Lower leg skin (tissue), 4 donors: Measurements from ENCODE around the gene CHD2. TPM values are rescaled to one million over a fixed set of nuclear protein-coding genes. Genes with fewer than 3 reads are reported as not detected.

ENCODE experiments used
- DNase-seq, 2 donors: peaks; one replicate each; pipeline ENCODE4 v3.0.0-alpha.2; 2019; ENCODE audit warnings: low spot score in 2 of 2
- H3K4me3 ChIP-seq: fragments of 200-600 bp; sonication (generic); 2 replicates; pipeline ENCODE4 v1.5.1; 2017; ENCODE audit warnings: mild to moderate bottlenecking, low read depth; ENCODE audit not compliant: poor library complexity, severe bottlenecking
- POLR2A ChIP-seq, 2 donors: fragments of 450-650 bp; IDR thresholded peaks; one replicate each; pipeline ENCODE4 v1.6.1; 2016 to 2017; ENCODE audit warnings: antibody characterized with exemption in 2 of 2, mild to moderate bottlenecking in 1 of 2, moderate library complexity in 1 of 2
- WGBS, 2 donors: methylation state at CpG; one replicate each; pipeline ENCODE4 v1.1.5; 2018; 5-methylcytosine and 5-hydroxymethylcytosine counted together
- intact Hi-C: fragments of 100-400 bp; cut with DNase I; formaldehyde crosslinking; loops from one replicate; pipeline ENCODE4 v1.15.0; 2023; ENCODE audit warnings: low total_unique reads
- total RNA-seq, 4 donors: library from RNA; depleted of rRNA; stranded (reverse); fragments of >200 nt; gene quantifications; one replicate each; pipeline ENCODE4 v1.1.0, GENCODE V29; 2016
- TF ChIP-seq, protein P1 (sequence below), 3 donors: fragments of 450-650 bp; IDR thresholded peaks; one replicate each; pipeline ENCODE4 v1.5.1; 2016; ENCODE audit warnings: antibody characterized with exemption in 3 of 3, mild to moderate bottlenecking in 3 of 3, moderate library complexity in 2 of 3

The CHD2 gene
- total RNA-seq, 4 donors from 2014 or later: 75.8 to 175 (median 88.6) TPM

- TF ChIP-seq, protein P1, sequence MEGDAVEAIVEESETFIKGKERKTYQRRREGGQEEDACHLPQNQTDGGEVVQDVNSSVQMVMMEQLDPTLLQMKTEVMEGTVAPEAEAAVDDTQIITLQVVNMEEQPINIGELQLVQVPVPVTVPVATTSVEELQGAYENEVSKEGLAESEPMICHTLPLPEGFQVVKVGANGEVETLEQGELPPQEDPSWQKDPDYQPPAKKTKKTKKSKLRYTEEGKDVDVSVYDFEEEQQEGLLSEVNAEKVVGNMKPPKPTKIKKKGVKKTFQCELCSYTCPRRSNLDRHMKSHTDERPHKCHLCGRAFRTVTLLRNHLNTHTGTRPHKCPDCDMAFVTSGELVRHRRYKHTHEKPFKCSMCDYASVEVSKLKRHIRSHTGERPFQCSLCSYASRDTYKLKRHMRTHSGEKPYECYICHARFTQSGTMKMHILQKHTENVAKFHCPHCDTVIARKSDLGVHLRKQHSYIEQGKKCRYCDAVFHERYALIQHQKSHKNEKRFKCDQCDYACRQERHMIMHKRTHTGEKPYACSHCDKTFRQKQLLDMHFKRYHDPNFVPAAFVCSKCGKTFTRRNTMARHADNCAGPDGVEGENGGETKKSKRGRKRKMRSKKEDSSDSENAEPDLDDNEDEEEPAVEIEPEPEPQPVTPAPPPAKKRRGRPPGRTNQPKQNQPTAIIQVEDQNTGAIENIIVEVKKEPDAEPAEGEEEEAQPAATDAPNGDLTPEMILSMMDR (IDR thresholded peaks at IDR 0.05): no peak
- TF ChIP-seq POLR2A (IDR thresholded peaks at IDR 0.05): no peak
- intact Hi-C loops: no loop called here
- 91 to 94% methylated on average over 6 of the region's 6 CpGs for WGBS, 2 donors
- no peak overlapping the region for H3K4me3 ChIP-seq
- no peak for DNase-seq
Observed at GRCh38 chr15:92974183-92974915, 74.2 kb downstream of the CHD2 start.

DNA sequence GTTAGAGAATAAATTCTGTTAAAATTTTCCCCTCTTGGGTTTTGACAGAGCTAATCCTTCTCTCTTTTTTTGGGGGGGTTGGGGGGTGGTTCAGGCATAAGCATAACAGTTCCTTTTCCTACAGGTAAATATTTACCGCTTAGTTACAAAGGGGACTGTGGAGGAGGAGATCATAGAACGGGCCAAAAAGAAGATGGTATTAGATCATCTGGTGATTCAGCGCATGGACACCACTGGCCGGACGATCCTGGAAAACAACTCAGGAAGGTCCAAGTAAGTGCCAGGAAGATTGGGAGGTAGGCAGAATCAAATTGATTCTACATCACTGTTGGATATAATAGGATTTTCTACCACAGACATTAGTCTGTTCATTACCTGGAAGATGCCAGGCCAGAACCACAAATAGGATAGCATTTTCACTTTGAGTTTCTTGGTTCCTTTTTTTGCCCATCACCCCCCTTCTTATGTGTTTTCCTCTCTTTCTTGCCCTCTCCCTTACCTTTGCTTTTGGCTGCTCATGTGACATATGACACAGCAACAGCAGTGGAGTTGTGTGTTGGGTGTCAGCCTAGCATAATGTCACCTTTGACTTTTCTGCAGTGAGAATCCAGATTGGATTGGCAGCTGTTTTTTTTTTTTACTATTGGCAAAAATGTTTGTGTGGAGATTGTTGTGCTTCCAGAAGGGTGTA lies 79.0 kb downstream of the CHD2 start:
- intact Hi-C loops: no loop called here
- TF ChIP-seq, protein P1 (IDR thresholded peaks at IDR 0.05): no peak
- no peak for TF ChIP-seq POLR2A (IDR thresholded peaks at IDR 0.05)
- 91 to 94% methylated on average over 5 of the region's 5 CpGs for WGBS, 2 donors
- no peak for DNase-seq
- H3K4me3 ChIP-seq: no peak overlapping the region

- DNase-seq: no peak
- H3K4me3 ChIP-seq: no peak overlapping the region
- TF ChIP-seq, protein P1 (IDR thresholded peaks at IDR 0.05): no peak
- TF ChIP-seq POLR2A (IDR thresholded peaks at IDR 0.05): no peak
- intact Hi-C loops: no loop called here
- WGBS, 2 donors: 90 to 94% methylated on average over 8 of the region's 8 CpGs
Observed at GRCh38 chr15:92981333-92981732, 81.2 kb downstream of the CHD2 start.

- TF ChIP-seq, protein P1 (IDR thresholded peaks at IDR 0.05): no peak
- no peak for TF ChIP-seq POLR2A (IDR thresholded peaks at IDR 0.05)
- no peak overlapping the region for H3K4me3 ChIP-seq
- no peak for DNase-seq
- intact Hi-C loops: no loop called here
- WGBS, 2 donors: 74 to 78% methylated on average over 4 of the region's 4 CpGs
Observed at GRCh38 chr15:92984161-92984560, 84.0 kb downstream of the CHD2 start.

- DNase-seq: no peak
- H3K4me3 ChIP-seq: no peak overlapping the region
- no peak for TF ChIP-seq POLR2A (IDR thresholded peaks at IDR 0.05)
- TF ChIP-seq, protein P1 (IDR thresholded peaks at IDR 0.05): no peak
- intact Hi-C loops: no loop called here
- 81 to 82% methylated on average over 2 of the region's 2 CpGs for WGBS, 2 donors
Observed at GRCh38 chr15:92989470-92989869, 89.3 kb downstream of the CHD2 start.
